HepG2 (cell line): ENCODE results near the gene UBTF. TPM values are rescaled to one million over a fixed set of nuclear protein-coding genes. Genes with fewer than 3 reads are reported as not detected.

Experiments
- ATAC-seq: fragments of 200-7000 bp; cut with Tn5 transposase; 3 replicates; pipeline ENCODE4 v1.9.1; 2020; ENCODE audit warnings: mild to moderate bottlenecking, moderate library complexity
- BruUV-seq: library from RNA; stranded (reverse); fragments of 400-500 nt; replicated peaks from 2 replicates; lab custom pipeline; 2021; lab: Mats Ljungman, UMichigan
- CTCF ChIA-PET: fragments of 300-600 bp; formaldehyde crosslinking; extraction: SDS; loops from one replicate; lab custom pipeline; 2021; ENCODE audit warnings: low total read pairs, inconsistent platforms, low intra/inter-chr PET ratio; lab: Yijun Ruan, JAX
- POLR2A ChIA-PET: fragments of 350-600 bp; sonication (Branson Sonifier 250); formaldehyde crosslinking; loops from one replicate; lab custom pipeline; 2020; ENCODE audit warnings: antibody characterized with exemption, inconsistent platforms; lab: Yijun Ruan, JAX
- DNase-seq: peaks from one replicate; pipeline ENCODE4 v3.0.0-alpha.2; 2015; ENCODE audit warnings: low spot score
- FAIRE-seq: peaks from 3 replicates; lab custom pipeline; 2011; peaks lifted over from hg19 to GRCh38; lab: Jason Lieb, UNC
- H2AFZ ChIP-seq: one replicate; pipeline ENCODE4 v1.6.1; 2011; ENCODE audit warnings: low read length, inconsistent platforms
- H3K27ac ChIP-seq: fragments of 300-600 bp; 3 replicates; pipeline ENCODE4 v1.8.0; 2011; ENCODE audit warnings: mixed run types, mild to moderate bottlenecking, mixed read lengths, low read length, inconsistent platforms; ENCODE audit not compliant: insufficient read depth; ENCODE audit errors: extremely low read length
- H3K27me3 ChIP-seq, 2 experiments: fragments of 200-600 bp in 1 of 2; 2 replicates in 1 of 2; 3 replicates in 1 of 2; pipeline versions ENCODE4 v1.6.0 to v1.8.0; 2011; ENCODE audit warnings: low read length in 2 of 2, mild to moderate bottlenecking in 2 of 2, moderate library complexity in 2 of 2, inconsistent platforms in 1 of 2; ENCODE audit not compliant: insufficient read depth in 2 of 2, control insufficient read depth in 1 of 2
- H3K36me3 ChIP-seq, 2 experiments: fragments of 200-600 bp in 1 of 2; replicated peaks in 1 of 2; 2 replicates in 1 of 2; 3 replicates in 1 of 2; pipeline versions ENCODE4 v1.5.1 to v1.8.0; 2011; ENCODE audit warnings: low read length in 2 of 2, inconsistent platforms in 1 of 2; ENCODE audit not compliant: insufficient read depth in 2 of 2, control insufficient read depth in 1 of 2
- H3K4me1 ChIP-seq: 2 replicates; pipeline ENCODE4 v1.5.1; 2012; ENCODE audit warnings: low read length, inconsistent platforms; ENCODE audit not compliant: insufficient read depth
- H3K4me2 ChIP-seq: 2 replicates; pipeline ENCODE4 v1.6.0; 2011; ENCODE audit warnings: low read depth, low read length, inconsistent platforms
- H3K4me3 ChIP-seq, 3 experiments: fragments of 200-600 bp in 1 of 3; sonication (generic), shearing (Covaris generic) in 1 of 3; replicated peaks in 1 of 3; 2 replicates each; pipeline ENCODE4 v1.5.1; 2011 to 2016; ENCODE audit warnings: low read length in 3 of 3, inconsistent platforms in 2 of 3, low read depth in 2 of 3, mild to moderate bottlenecking in 2 of 3, control low read depth in 1 of 3, mixed read lengths in 1 of 3; ENCODE audit not compliant: insufficient read depth in 1 of 3
- H3K79me2 ChIP-seq: one replicate; pipeline ENCODE4 v1.6.1; 2011; ENCODE audit warnings: low read length, inconsistent platforms; ENCODE audit not compliant: insufficient read depth
- H3K9ac ChIP-seq: 2 replicates; pipeline ENCODE4 v1.6.0; 2011; ENCODE audit warnings: mild to moderate bottlenecking, low read depth, low read length, inconsistent platforms; ENCODE audit not compliant: insufficient read depth
- H3K9me3 ChIP-seq: 2 replicates; pipeline ENCODE4 v1.5.1; 2012; ENCODE audit warnings: mild to moderate bottlenecking, low read length
- H4K20me1 ChIP-seq: 2 replicates; pipeline ENCODE4 v1.6.0; 2011; ENCODE audit warnings: inconsistent platforms, mild to moderate bottlenecking, low read length, moderate library complexity; ENCODE audit not compliant: insufficient read depth
- E2F2 ChIP-seq: sonication (generic); formaldehyde crosslinking; IDR thresholded peaks from 2 replicates; pipeline ENCODE4 v1.4.0; 2020; ENCODE audit warnings: missing genetic modification reagents, borderline replicate concordance
- GATA4 ChIP-seq: sonication (generic); IDR thresholded peaks from 2 replicates; pipeline ENCODE4 v1.6.1; 2016; ENCODE audit warnings: antibody characterized with exemption, low read depth, borderline replicate concordance
- HMGXB3 ChIP-seq: sonication (generic); formaldehyde crosslinking; IDR thresholded peaks from 2 replicates; pipeline ENCODE4 v1.4.0; 2020; ENCODE audit warnings: missing genetic modification reagents, borderline replicate concordance
- RBAK ChIP-seq: sonication (generic); formaldehyde crosslinking; IDR thresholded peaks from 2 replicates; pipeline ENCODE4 v1.5.1; 2020; ENCODE audit warnings: mild to moderate bottlenecking, missing genetic modification reagents
- TAF15 ChIP-seq: fragments of 200-400 bp; formaldehyde crosslinking; IDR thresholded peaks from one replicate; pipeline ENCODE4 v1.6.1; 2018; ENCODE audit warnings: mild to moderate bottlenecking, low read depth, low read length; ENCODE audit not compliant: poor library complexity, severe bottlenecking
- ZNF292 ChIP-seq: sonication (generic); formaldehyde crosslinking; IDR thresholded peaks from 2 replicates; pipeline ENCODE4 v1.8.1; 2022; ENCODE audit warnings: mild to moderate bottlenecking, low read depth, missing genetic modification reagents, borderline replicate concordance
- ZNF614 ChIP-seq: IDR thresholded peaks from 2 replicates; pipeline ENCODE4 v1.6.1; 2018; ENCODE audit warnings: missing biosample characterization, missing genetic modification reagents, inconsistent platforms, borderline replicate concordance
- WGBS: methylation state at CpG from one replicate; pipeline ENCODE4 v1.1.6; 2017; ENCODE audit warnings: low lambda C conversion rate; 5-methylcytosine and 5-hydroxymethylcytosine counted together
- in situ Hi-C: cut with HindIII; loops from 2 replicates; pipeline ENCODE4 v1.10.0; 2017; ENCODE audit warnings: low pct_unique_long_range_greater_than_20kb; ENCODE audit not compliant: extremely low pct_ligation_motif_present
- intact Hi-C: fragments of 100-400 bp; cut with micrococcal nuclease; formaldehyde crosslinking; loops from one replicate; pipeline ENCODE4 v1.10.0; 2022; ENCODE audit not compliant: unreplicated experiment
- polyA plus RNA-seq, 8 experiments: library from polyadenylated mRNA; depleted of rRNA in 3 of 8; stranded (reverse) in 7 of 8; unstranded in 1 of 8; fragments of >200 nt; fragmentation: Illumina TruSeq in 4 of 8; extraction: Trizol in 4 of 8; gene quantifications; 2 replicates each; pipeline versions ENCODE4 v1.2.1 to v1.2.3, GENCODE V29; 2011 to 2016; ENCODE audit warnings: low read depth in 4 of 8, missing spikeins in 1 of 8, mixed read lengths in 1 of 8; ENCODE audit not compliant: insufficient read depth in 1 of 8
- total RNA-seq, 5 experiments: library from RNA; depleted of rRNA; stranded (reverse); fragments of >200 nt; fragmentation: Illumina TruSeq; extraction: Trizol; gene quantifications; 2 replicates each; pipeline ENCODE4 v1.2.3, GENCODE V29; 2016; ENCODE audit warnings: low read depth in 1 of 5
- TF ChIP-seq, protein P1 (sequence below): fragments of 450-650 bp; IDR thresholded peaks from 2 replicates; pipeline ENCODE4 v1.6.1; 2016

UBTF gene
- total and polyA plus RNA-seq, 2 of the 13 experiments (the other 11 are each of a cell fraction or from before 2014, with no cell fraction given), result 15.2 to 60.9 TPM

GRCh38 chr17:44207743-44208142 lies 11.7 kb downstream of the UBTF start (continued):
- TF ChIP-seq ZNF614 (CRISPR knock-in tag), result no peak

DNA sequence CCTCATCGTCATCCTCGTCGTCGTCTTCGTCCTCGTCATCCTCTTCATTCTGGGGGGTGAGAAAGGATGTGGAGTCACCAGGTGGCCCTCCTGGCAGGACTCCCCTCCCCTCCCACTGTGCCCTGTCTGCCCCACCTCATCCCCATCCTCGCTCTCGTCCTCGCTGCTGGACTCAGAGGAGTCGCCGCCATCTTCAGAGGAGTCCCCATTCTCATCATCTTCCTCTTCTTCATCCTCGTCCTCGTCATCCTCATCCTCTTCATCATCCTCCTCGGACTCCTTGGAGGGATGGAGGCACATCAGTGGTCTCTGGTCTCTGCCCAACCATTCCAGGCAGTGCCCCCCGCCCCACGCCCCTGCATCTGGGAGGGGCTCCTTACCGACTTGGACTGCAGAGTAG lies 12.2 kb downstream of the UBTF start:
- no TSS peak for BruUV-seq
- Histone ChIP-seq H3K79me2 (no peaks in the 10 kb centered on the region), H3K4me1 (peaks cover 16% of the 10 kb centered on the region; the same call in 1 of the 2 replicates), H3K4me2 (no peak overlapping the region), H3K36me3 (peaks cover 22 to 46% of the 10 kb centered on the region in 2 experiments), H4K20me1 (no peaks in the 10 kb centered on the region), H3K27me3 (no peaks in the 10 kb centered on the region), H3K9ac (no peak overlapping the region), H3K27ac (no peak overlapping the region), H3K9me3 (no peaks in the 10 kb centered on the region), H2AFZ (no peak overlapping the region), H3K4me3 (no peak overlapping the region)
- ATAC-seq, result no peak
- DNase-seq, result no peak
- CTCF ChIA-PET, result no interaction called here
- TF ChIP-seq GATA4 (no peak), ZNF292 (CRISPR knock-in tag) (no peak)
- TF ChIP-seq, protein P1, sequence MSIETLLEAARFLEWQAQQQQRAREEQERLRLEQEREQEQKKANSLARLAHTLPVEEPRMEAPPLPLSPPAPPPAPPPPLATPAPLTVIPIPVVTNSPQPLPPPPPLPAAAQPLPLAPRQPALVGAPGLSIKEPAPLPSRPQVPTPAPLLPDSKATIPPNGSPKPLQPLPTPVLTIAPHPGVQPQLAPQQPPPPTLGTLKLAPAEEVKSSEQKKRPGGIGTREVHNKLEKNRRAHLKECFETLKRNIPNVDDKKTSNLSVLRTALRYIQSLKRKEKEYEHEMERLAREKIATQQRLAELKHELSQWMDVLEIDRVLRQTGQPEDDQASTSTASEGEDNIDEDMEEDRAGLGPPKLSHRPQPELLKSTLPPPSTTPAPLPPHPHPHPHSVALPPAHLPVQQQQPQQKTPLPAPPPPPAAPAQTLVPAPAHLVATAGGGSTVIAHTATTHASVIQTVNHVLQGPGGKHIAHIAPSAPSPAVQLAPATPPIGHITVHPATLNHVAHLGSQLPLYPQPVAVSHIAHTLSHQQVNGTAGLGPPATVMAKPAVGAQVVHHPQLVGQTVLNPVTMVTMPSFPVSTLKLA, result no peak
- WGBS, result 95% methylated on average over 17 of the region's 17 CpGs
- intact Hi-C loops (no loop called here), in situ Hi-C loops (no loop called here)
- no peak for FAIRE-seq
- POLR2A ChIA-PET, result interaction anchor here (2.1 kb wide), 1 partner anchor 11 kb away, joined by 9 read pairs; no protein-coding TSS in a partner anchor

- DNase-seq (no peak), ATAC-seq (no peak), FAIRE-seq (no peak)
- BruUV-seq, result no TSS peak
- intact Hi-C loops, result no loop called here
- H3K27me3 ChIP-seq, result no peaks in the 10 kb centered on the region
- ChIA-PET CTCF (no interaction called here), POLR2A (interaction anchor here (1.2 to 2.1 kb wide), 3 partner anchors 10 to 14 kb away, joined by 3 to 9 read pairs (median 4); no protein-coding TSS in a partner anchor)
- peaks cover 17% of the 10 kb centered on the region; the same call in 1 of the 2 replicates for H3K4me1 ChIP-seq
- H3K9ac ChIP-seq, result no peak overlapping the region
- no peak overlapping the region for H2AFZ ChIP-seq
- WGBS, result 95% methylated on average over 6 of the region's 6 CpGs
- H3K36me3 ChIP-seq, result peaks cover 22 to 45% of the 10 kb centered on the region in 2 experiments
- in situ Hi-C loops, result no loop called here
- no peaks in the 10 kb centered on the region for H3K79me2 ChIP-seq
- no peak overlapping the region for H3K4me3 ChIP-seq
- H3K9me3 ChIP-seq, result no peaks in the 10 kb centered on the region
- H4K20me1 ChIP-seq, result no peaks in the 10 kb centered on the region
- no peak overlapping the region for H3K4me2 ChIP-seq
- no peak overlapping the region for H3K27ac ChIP-seq
- TF ChIP-seq HMGXB3 (CRISPR knock-in tag) (no peak), TAF15 (peak; percentile 38), RBAK (CRISPR knock-in tag) (no peak), E2F2 (CRISPR knock-in tag) (no peak)
Observed at GRCh38 chr17:44206825-44207155, 12.7 kb downstream of the UBTF start.
